ENCODE results near the gene PNLIPRP2. TPM values are rescaled to one million over a fixed set of nuclear protein-coding genes. Genes with fewer than 3 reads are reported as not detected.

Gene PNLIPRP2
- total RNA-seq: not detected in 2 replicates

DNA sequence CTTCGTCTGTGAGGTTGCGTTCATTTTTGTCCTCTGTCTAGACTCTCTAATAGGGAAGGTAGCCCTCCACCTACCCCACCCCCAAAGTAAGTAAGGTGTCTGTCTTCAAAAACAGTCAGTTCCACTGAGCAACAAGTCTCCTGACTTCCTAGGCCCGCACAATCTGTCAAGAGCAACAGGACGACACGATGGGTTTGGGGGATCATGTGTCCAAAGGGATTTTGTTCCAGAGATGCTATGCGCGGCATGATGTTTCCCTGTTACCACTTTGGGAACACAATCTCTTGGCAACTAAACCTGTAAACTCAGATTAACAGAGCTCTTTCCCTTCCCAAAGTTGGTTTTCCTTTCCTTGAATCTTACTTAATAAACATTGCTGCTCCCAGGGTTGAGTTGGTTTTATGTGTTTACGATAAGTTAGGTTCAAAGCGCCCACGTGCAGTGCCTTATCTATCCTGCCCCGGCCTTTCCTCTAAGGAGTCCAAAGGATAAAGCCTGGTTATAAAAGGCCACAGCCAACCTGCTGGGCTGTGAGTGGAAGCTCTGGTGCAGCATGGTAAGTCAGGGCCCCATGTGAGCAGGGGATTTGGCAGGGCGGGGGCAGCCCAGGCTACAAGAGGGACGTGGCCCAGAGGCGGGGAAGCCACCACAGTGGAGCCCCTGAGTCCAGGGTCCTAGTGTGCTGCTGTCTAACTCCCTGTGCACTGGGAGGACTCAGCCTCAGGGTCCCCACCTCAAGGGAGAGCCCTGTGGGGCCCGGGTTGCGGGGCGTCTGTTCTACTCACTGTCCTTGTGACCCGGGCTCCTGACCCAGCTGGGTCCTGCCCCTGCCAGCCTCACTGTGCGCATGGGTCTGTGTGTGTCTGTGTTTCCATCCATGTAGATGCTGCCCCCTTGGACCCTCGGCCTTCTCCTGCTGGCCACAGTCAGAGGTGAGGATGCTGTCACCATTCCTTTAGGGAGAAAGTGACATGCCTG lies at the start of gene PNLIPRP2:
PNLIPRP2 (plus strand) TSS at position 531 of the 978 bp plus-strand sequence.
- TF ChIP-seq, protein P1, sequence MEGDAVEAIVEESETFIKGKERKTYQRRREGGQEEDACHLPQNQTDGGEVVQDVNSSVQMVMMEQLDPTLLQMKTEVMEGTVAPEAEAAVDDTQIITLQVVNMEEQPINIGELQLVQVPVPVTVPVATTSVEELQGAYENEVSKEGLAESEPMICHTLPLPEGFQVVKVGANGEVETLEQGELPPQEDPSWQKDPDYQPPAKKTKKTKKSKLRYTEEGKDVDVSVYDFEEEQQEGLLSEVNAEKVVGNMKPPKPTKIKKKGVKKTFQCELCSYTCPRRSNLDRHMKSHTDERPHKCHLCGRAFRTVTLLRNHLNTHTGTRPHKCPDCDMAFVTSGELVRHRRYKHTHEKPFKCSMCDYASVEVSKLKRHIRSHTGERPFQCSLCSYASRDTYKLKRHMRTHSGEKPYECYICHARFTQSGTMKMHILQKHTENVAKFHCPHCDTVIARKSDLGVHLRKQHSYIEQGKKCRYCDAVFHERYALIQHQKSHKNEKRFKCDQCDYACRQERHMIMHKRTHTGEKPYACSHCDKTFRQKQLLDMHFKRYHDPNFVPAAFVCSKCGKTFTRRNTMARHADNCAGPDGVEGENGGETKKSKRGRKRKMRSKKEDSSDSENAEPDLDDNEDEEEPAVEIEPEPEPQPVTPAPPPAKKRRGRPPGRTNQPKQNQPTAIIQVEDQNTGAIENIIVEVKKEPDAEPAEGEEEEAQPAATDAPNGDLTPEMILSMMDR (IDR thresholded peaks at IDR 0.05; ENCODE audit: insufficient read depth, low read length, severe bottlenecking): no peak
- DNase-seq (ENCODE audit: low read depth) (no peak), FAIRE-seq (no peak)
- no peaks in the 10 kb centered on the region for H3K36me3 ChIP-seq (ENCODE audit: control insufficient read depth, insufficient read depth, low read length)
- H3K4me3 ChIP-seq (ENCODE audit: low read depth, low read length): no peak within 1 kb of the TSS
- H3K27me3 ChIP-seq (ENCODE audit: control insufficient read depth, insufficient read depth, low read length): no peaks in the 10 kb centered on the region

DNA sequence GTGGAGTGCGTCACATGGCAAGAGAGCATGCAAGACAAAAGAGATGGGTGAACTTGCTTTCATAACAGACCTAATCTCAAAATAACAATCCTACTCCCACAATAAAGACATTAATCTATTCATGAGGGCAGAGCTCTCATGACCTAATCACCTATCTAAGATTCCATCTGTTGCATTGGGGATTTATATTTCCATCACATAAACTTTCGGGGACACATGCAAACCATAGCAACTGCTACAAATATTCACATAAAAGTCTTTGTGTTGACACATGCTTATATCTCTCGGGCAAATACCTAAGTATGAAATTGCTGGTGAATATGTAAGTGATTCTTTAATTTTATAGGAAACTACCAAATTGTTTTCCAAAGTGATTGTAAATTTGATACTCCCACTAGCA lies 46.0 kb upstream of the PNLIPRP2 start:
- H3K27me3 ChIP-seq (ENCODE audit: control insufficient read depth, insufficient read depth, low read length): no peaks in the 10 kb centered on the region
- TF ChIP-seq, protein P1 (IDR thresholded peaks at IDR 0.05; ENCODE audit: insufficient read depth, low read length, severe bottlenecking): no peak
- FAIRE-seq (no peak), DNase-seq (ENCODE audit: low read depth) (no peak)
- H3K4me3 ChIP-seq (ENCODE audit: low read depth, low read length): no peak overlapping the region
- no peaks in the 10 kb centered on the region for H3K36me3 ChIP-seq (ENCODE audit: control insufficient read depth, insufficient read depth, low read length)

DNA sequence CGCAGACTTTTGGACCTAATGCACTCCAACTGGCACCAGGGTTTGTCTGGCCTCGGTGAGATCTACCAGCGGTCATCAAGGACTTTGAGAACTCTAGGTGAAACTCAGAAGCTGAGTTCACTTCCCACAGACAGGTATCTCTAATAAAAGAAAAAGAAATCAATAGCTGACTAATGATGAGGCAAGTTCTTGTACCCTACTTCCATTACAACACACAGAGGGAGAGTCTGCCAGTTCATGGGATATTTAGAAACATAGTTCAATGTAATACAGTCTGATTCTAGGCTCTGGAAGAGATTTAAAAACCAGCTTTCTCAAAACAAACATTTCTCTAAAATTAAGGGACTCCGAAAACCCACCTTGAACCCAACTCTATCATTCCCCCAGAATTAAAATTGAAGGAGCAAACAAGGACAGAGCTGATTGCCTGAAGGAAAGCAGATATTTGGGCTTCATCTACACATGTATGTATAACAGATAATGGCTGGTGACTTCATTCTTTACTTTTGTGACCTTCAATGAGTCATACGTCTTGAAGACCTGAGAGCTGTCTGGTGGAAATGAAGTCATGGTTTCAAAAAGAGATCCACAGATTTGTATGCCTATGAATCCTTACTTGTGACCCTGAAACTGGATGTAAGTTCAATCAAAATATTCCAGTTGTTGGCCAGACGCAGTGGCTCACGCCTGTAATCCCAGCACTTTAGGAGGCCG lies 32.7 kb upstream of the PNLIPRP2 start:
- FAIRE-seq (no peak), DNase-seq (ENCODE audit: low read depth) (peak; percentile 11)
- Histone ChIP-seq H3K4me3 (ENCODE audit: low read depth, low read length) (no peak overlapping the region), H3K36me3 (ENCODE audit: control insufficient read depth, insufficient read depth, low read length) (no peaks in the 10 kb centered on the region), H3K27me3 (ENCODE audit: control insufficient read depth, insufficient read depth, low read length) (no peaks in the 10 kb centered on the region)
- TF ChIP-seq, protein P1 (IDR thresholded peaks at IDR 0.05; ENCODE audit: insufficient read depth, low read length, severe bottlenecking): no peak

DNA sequence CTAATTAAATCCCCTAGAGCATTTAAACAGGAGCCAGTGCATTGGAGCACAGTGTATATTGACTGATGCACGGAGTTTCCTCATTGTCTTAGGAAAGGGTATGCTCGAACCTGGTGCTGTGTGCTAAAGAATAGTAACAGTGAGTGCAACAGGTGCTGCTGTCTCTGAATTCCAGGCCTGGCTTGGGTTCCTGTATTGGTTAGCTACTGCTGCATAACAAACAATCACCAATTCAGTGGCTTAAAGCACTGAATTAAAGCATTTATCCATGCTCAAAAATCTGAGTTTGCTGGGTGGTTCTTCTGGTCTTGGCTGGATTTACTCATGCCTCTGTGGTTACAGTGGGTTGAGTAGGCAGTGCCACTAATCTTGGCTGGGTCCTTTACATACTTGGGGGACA lies 31.8 kb upstream of the PNLIPRP2 start:
- no peaks in the 10 kb centered on the region for H3K27me3 ChIP-seq (ENCODE audit: control insufficient read depth, insufficient read depth, low read length)
- no peak for FAIRE-seq
- no peaks in the 10 kb centered on the region for H3K36me3 ChIP-seq (ENCODE audit: control insufficient read depth, insufficient read depth, low read length)
- TF ChIP-seq, protein P1 (IDR thresholded peaks at IDR 0.05; ENCODE audit: insufficient read depth, low read length, severe bottlenecking): no peak
- no peak overlapping the region for H3K4me3 ChIP-seq (ENCODE audit: low read depth, low read length)
- DNase-seq (ENCODE audit: low read depth): no peak

DNA sequence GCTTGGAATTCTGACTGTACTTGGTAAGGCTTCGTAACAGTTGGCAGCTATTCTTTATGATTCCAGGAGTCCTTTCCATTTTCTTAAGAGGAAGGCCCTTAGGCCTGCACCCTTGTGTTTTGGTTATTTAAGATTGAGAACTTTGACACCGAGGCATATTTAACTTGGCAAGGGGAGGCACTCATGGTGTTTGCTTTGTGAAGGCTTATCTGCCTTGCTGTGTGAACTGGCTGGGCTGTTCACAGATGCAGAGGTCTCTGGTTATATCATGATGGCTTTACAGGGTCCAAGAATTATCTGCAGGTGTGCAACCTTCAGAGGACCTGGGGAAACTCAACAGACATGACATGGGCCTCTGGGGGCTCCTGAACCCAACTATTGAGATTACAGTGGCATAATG lies 30.8 kb upstream of the PNLIPRP2 start:
- no peak for FAIRE-seq
- TF ChIP-seq, protein P1 (IDR thresholded peaks at IDR 0.05; ENCODE audit: insufficient read depth, low read length, severe bottlenecking): no peak
- H3K27me3 ChIP-seq (ENCODE audit: control insufficient read depth, insufficient read depth, low read length): no peaks in the 10 kb centered on the region
- H3K36me3 ChIP-seq (ENCODE audit: control insufficient read depth, insufficient read depth, low read length): no peaks in the 10 kb centered on the region
- no peak overlapping the region for H3K4me3 ChIP-seq (ENCODE audit: low read depth, low read length)
- no peak for DNase-seq (ENCODE audit: low read depth)

Data from bronchial epithelial cell (primary cell).